ENCODE data around the gene RPL31.
"Not testable (repeated sequence)": the region's sequence is repeated elsewhere in the genome, so short reads cannot be mapped to it uniquely, and the experiment has no call there.

RPL31 gene

DNA sequence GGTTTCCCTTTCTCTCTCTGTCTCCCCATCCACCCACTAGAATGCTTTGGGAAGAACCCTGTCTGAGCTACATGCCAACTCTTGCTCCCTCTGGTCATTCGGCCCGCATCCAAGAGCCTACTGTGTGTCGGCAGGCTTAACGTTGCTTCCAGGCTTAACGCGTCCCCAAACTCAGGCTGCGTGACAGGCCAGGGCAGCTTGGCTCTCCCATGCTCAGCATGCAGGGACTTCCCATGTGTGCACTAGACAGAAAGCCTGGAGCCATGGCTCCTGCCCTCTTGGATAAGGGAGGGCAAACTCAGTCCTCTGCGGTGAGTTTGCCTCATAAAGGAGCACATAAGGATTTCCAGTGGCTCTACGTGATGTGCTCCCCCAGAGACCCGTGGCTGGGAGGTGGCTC lies 43.2 kb downstream of the RPL31 start:
- no peak overlapping the region for H3K27ac ChIP-seq
- TF ChIP-seq, protein P1, sequence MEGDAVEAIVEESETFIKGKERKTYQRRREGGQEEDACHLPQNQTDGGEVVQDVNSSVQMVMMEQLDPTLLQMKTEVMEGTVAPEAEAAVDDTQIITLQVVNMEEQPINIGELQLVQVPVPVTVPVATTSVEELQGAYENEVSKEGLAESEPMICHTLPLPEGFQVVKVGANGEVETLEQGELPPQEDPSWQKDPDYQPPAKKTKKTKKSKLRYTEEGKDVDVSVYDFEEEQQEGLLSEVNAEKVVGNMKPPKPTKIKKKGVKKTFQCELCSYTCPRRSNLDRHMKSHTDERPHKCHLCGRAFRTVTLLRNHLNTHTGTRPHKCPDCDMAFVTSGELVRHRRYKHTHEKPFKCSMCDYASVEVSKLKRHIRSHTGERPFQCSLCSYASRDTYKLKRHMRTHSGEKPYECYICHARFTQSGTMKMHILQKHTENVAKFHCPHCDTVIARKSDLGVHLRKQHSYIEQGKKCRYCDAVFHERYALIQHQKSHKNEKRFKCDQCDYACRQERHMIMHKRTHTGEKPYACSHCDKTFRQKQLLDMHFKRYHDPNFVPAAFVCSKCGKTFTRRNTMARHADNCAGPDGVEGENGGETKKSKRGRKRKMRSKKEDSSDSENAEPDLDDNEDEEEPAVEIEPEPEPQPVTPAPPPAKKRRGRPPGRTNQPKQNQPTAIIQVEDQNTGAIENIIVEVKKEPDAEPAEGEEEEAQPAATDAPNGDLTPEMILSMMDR (IDR thresholded peaks at IDR 0.05), result no peak
- no peak overlapping the region for H3K4me3 ChIP-seq (ENCODE audit: low read depth in 1 of 2, low read length in 1 of 2)
- H3K27me3 ChIP-seq, result no peaks in the 10 kb centered on the region
- peaks cover 44 to 46% of the 10 kb centered on the region in 2 experiments for H3K4me1 ChIP-seq (ENCODE audit: control insufficient read depth in 1 of 2, insufficient read depth in 1 of 2, low read depth in 1 of 2, low read length in 1 of 2)
- peaks cover 7% of the 10 kb centered on the region for H3K36me3 ChIP-seq
- no peaks in the 10 kb centered on the region for H3K9me3 ChIP-seq

DNA sequence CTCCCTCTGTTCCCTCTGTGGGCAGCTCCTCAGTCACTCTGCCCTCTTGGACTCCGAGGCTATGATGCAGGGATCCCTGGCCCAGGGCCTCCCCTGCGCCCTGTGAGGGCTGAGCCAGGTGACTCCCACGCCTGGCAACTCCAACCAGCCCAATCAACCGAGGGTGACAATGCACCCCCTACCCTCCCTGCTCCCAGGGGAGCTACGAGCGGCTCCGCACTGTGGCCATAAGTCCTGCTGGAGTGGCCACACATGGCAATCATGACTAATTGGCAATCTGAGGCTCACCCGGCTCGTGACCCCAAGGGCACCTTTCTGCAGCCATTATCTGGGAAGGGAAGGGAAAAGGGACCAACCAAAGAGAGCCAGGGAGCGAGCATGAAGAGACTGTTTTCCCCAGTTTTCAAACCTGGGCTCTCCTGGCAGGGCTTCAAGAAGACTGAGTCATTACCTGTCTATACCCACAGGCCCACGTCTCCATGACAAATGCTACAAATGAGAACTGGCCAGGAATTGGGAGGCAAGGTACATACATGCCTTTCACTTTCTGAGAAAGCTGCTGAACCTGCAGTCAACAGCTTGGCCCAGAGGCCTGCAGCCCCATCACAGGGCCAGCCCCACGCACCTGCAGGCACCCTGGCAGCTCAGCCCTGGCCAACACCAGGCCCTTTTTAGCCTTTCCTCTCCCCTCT lies 45.1 kb downstream of the RPL31 start:
- H3K27ac ChIP-seq, result no peak overlapping the region
- H3K4me3 ChIP-seq (ENCODE audit: low read depth in 1 of 2, low read length in 1 of 2), result no peak overlapping the region
- peaks cover 7% of the 10 kb centered on the region for H3K36me3 ChIP-seq
- TF ChIP-seq, protein P1 (IDR thresholded peaks at IDR 0.05), result no peak
- H3K27me3 ChIP-seq, result no peaks in the 10 kb centered on the region
- H3K4me1 ChIP-seq (ENCODE audit: control insufficient read depth in 1 of 2, insufficient read depth in 1 of 2, low read depth in 1 of 2, low read length in 1 of 2), result peaks cover 44 to 46% of the 10 kb centered on the region in 2 experiments
- no peaks in the 10 kb centered on the region for H3K9me3 ChIP-seq

DNA sequence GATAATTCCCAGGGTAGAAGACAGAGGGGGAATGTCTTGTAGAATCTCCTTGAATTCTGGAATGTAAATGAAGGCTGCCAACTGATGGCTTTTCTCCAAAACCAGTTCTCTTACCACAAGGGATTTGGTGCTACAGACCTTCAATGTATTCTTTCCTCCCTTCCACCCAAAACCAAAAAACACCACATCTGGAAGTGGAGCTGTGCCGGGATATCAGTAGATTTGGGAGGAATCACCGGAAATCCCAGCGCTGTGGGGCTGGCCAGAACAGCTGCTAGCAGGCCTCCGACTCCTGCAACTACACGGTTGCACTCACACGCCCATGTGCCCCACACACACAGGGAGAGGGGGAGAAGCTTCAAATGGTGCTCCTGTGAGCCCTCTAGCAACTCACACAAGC lies 45.7 kb downstream of the RPL31 start:
- Histone ChIP-seq H3K36me3 (peaks cover 7% of the 10 kb centered on the region), H3K27me3 (no peaks in the 10 kb centered on the region), H3K9me3 (no peaks in the 10 kb centered on the region), H3K4me3 (ENCODE audit: low read depth in 1 of 2, low read length in 1 of 2) (no peak overlapping the region), H3K4me1 (ENCODE audit: control insufficient read depth in 1 of 2, insufficient read depth in 1 of 2, low read depth in 1 of 2, low read length in 1 of 2) (peaks cover 44% of the 10 kb centered on the region in 2 experiments), H3K27ac (no peak overlapping the region)
- TF ChIP-seq, protein P1 (IDR thresholded peaks at IDR 0.05), result no peak

DNA sequence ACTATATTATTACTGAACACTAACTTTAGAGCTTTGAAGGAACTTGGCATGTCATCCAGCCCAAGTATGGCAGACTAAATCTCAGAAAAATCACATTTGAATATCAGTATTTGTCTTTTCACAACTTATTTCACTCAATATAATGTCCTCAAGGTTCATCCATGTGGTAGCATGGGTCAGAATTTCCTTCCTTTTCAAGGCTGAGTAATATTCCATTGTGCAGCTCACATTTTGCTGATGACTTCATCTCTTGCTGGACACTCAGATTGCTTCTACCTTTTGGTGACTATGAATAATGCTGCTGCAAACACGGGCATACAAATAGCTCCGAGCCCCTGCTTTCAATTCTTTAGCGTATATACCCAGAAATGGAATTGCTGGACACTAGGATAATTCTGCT lies 46.7 kb downstream of the RPL31 start:
- H3K36me3 ChIP-seq, result peaks cover 8% of the 10 kb centered on the region
- H3K4me1 ChIP-seq (ENCODE audit: control insufficient read depth in 1 of 2, insufficient read depth in 1 of 2, low read depth in 1 of 2, low read length in 1 of 2), result peaks cover 41 to 43% of the 10 kb centered on the region in 2 experiments
- H3K9me3 ChIP-seq, result no peaks in the 10 kb centered on the region
- H3K27ac ChIP-seq, result no peak overlapping the region
- no peaks in the 10 kb centered on the region for H3K27me3 ChIP-seq
- TF ChIP-seq, protein P1 (IDR thresholded peaks at IDR 0.05), result no peak
- no peak overlapping the region for H3K4me3 ChIP-seq (ENCODE audit: low read depth in 1 of 2, low read length in 1 of 2)

DNA sequence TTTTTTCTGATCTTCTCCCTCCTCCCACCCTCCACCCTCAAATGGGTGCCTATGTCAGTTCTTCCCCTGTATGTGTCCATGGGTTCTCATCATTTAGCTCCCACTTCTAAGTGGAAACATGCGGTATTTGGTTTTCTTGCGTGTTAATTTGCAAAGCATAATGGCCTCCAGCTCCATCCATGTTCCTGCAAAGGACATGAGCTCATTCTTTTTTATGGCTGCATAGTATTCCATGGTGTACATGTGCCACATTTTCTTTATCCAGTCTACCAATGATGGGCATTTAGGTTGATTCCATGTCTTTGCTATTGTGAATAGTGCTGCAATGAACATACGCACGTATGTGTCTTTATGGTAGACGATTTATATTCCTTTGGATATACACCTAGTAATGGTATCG lies 48.8 kb downstream of the RPL31 start:
- Histone ChIP-seq H3K4me1 (ENCODE audit: control insufficient read depth in 1 of 2, insufficient read depth in 1 of 2, low read depth in 1 of 2, low read length in 1 of 2) (peaks cover 31 to 34% of the 10 kb centered on the region in 2 experiments), H3K36me3 (peaks cover 14% of the 10 kb centered on the region), H3K27ac (peak overlapping the region; percentile 63)
- not testable (repeated sequence) for H3K9me3 ChIP-seq; H3K27me3 ChIP-seq; H3K4me3 ChIP-seq (ENCODE audit: low read depth in 1 of 2, low read length in 1 of 2)

DNA sequence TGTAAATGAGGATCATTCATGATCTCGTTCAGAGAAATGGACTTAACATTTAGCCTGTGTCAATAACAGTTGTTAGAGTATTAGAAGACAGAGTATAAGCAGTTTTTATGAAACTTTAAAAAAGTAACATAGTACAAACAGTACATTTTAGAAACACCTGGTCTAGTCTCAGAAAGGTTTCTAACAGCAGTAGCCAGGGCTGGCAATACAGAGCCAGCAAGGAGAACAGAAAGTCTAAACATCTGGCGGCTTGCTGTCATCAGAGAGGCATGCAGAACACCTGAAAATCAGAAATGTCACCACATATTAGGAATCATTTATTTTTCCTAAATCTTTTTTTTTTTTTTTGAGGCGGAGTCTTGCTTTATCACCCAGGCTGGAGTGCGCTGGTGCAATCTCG lies 50.1 kb downstream of the RPL31 start:
- TF ChIP-seq, protein P1 (IDR thresholded peaks at IDR 0.05), result no peak
- Histone ChIP-seq H3K36me3 (peaks cover 22% of the 10 kb centered on the region), H3K27me3 (no peaks in the 10 kb centered on the region), H3K27ac (peak overlapping the region; percentile 63), H3K9me3 (no peaks in the 10 kb centered on the region), H3K4me1 (ENCODE audit: control insufficient read depth in 1 of 2, insufficient read depth in 1 of 2, low read depth in 1 of 2, low read length in 1 of 2) (peaks cover 31 to 34% of the 10 kb centered on the region in 2 experiments), H3K4me3 (ENCODE audit: low read depth in 1 of 2, low read length in 1 of 2) (no peak overlapping the region)

Measured in neutrophil (primary cell).